ENCODE data around the gene MYADM. TPM values are rescaled to one million over a fixed set of nuclear protein-coding genes. Genes with fewer than 3 reads are reported as not detected.

MYADM gene
- total and polyA plus RNA-seq, 2 of the 13 experiments (the other 11 are each of a cell fraction or from before 2014, with no cell fraction given) = 19.9 to 38.1 TPM

- 33% methylated on average over 11 of the region's 11 CpGs for WGBS (ENCODE audit: low lambda C conversion rate)
- no peak overlapping the region for H3K4me3 ChIP-seq (replicated peaks in 1 of 3; ENCODE audit: insufficient read depth in 1 of 3, low read depth in 2 of 3, low read length in 3 of 3)
- H4K20me1 ChIP-seq (ENCODE audit: insufficient read depth, low read length) = no peaks in the 10 kb centered on the region
- in situ Hi-C loops (cut with HindIII; ENCODE audit: extremely low pct_ligation_motif_present, low pct_unique_long_range_greater_than_20kb) (loop anchor here (5.0 kb wide), 1 partner anchor 41 kb away; no protein-coding TSS in a partner anchor), intact Hi-C loops (cut with micrococcal nuclease; ENCODE audit: unreplicated experiment) (loop anchor here (2.0 kb wide), 1 partner anchor 41 kb away; no protein-coding TSS in a partner anchor)
- H3K9ac ChIP-seq (ENCODE audit: insufficient read depth, low read depth, low read length) = no peak overlapping the region
- no peak overlapping the region for H2AFZ ChIP-seq (ENCODE audit: low read length)
- no peaks in the 10 kb centered on the region for H3K9me3 ChIP-seq (ENCODE audit: low read length)
- ATAC-seq (no peak), DNase-seq (ENCODE audit: low spot score) (no peak), FAIRE-seq (no peak)
- ChIA-PET CTCF (ENCODE audit: low intra/inter-chr PET ratio, low total read pairs) (interaction anchor here (3.7 kb wide), 1 partner anchor 42 kb away, joined by 34 read pairs; no protein-coding TSS in a partner anchor), POLR2A (no interaction called here)
- peaks cover 0 to 38% of the 10 kb centered on the region in 2 experiments; a peak in 3 of 5 replicates for H3K27me3 ChIP-seq (ENCODE audit: control insufficient read depth in 1 of 2, insufficient read depth in 2 of 2, low read length in 2 of 2)
- H3K36me3 ChIP-seq (replicated peaks in 1 of 2; ENCODE audit: control insufficient read depth in 1 of 2, insufficient read depth in 2 of 2, low read length in 2 of 2) = no peaks in the 10 kb centered on the region
- peaks cover 29% of the 10 kb centered on the region for H3K4me1 ChIP-seq (ENCODE audit: insufficient read depth, low read length)
- TF ChIP-seq ZNF367 (CRISPR knock-in tag; IDR thresholded peaks at IDR 0.05; ENCODE audit: borderline replicate concordance) (no peak), ATF5 (CRISPR knock-in tag; IDR thresholded peaks at IDR 0.05; ENCODE audit: low read depth) (no peak), EZH2 (conservative IDR thresholded peaks at IDR 0.05; ENCODE audit: low read depth, low read length) (0 out of 2 replicates have a peak, but pooled peaks have one; percentile 39)
- TF ChIP-seq, protein P1, sequence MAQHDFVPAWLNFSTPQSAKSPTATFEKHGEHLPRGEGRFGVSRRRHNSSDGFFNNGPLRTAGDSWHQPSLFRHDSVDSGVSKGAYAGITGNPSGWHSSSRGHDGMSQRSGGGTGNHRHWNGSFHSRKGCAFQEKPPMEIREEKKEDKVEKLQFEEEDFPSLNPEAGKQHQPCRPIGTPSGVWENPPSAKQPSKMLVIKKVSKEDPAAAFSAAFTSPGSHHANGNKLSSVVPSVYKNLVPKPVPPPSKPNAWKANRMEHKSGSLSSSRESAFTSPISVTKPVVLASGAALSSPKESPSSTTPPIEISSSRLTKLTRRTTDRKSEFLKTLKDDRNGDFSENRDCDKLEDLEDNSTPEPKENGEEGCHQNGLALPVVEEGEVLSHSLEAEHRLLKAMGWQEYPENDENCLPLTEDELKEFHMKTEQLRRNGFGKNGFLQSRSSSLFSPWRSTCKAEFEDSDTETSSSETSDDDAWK (CRISPR knock-in tag; IDR thresholded peaks at IDR 0.05) = no peak
- no peaks in the 10 kb centered on the region for H3K79me2 ChIP-seq (ENCODE audit: insufficient read depth, low read length)
- no peak overlapping the region for H3K4me2 ChIP-seq (ENCODE audit: low read depth, low read length)
- H3K27ac ChIP-seq (ENCODE audit: extremely low read length, insufficient read depth, low read length) = no peak overlapping the region
- BruUV-seq (replicated peaks) = no TSS peak
Observed at GRCh38 chr19:53883741-53884140, 16.1 kb downstream of the MYADM start.

DNA sequence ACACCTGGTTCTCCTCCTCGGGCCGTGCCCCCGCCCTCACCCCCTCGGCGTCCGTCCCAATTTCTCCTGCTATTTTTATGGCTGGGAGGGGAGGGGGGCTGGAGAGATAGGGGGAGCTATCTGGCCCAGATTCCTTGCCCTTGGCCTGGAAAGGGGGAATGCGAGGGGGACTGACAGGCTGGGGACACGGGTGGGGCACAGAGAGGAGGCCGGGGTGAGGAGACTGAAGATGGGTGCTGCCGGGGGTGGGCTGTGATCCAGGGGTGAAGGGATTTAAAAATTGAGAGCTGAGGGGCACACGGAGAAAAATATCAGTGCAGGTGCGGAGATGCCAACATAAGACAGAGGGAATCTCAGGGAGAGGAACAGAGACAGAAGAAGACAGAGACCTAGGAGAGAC lies 16.6 kb downstream of the MYADM start:
- no peaks in the 10 kb centered on the region for H3K9me3 ChIP-seq (ENCODE audit: low read length)
- 9% methylated on average over 12 of the region's 12 CpGs for WGBS (ENCODE audit: low lambda C conversion rate)
- FAIRE-seq (no peak), DNase-seq (ENCODE audit: low spot score) (no peak), ATAC-seq (no peak)
- H3K4me3 ChIP-seq (replicated peaks in 1 of 3; ENCODE audit: insufficient read depth in 1 of 3, low read depth in 2 of 3, low read length in 3 of 3) = no peak overlapping the region
- H3K4me2 ChIP-seq (ENCODE audit: low read depth, low read length) = no peak overlapping the region
- no peak overlapping the region for H3K9ac ChIP-seq (ENCODE audit: insufficient read depth, low read depth, low read length)
- H3K79me2 ChIP-seq (ENCODE audit: insufficient read depth, low read length) = no peaks in the 10 kb centered on the region
- in situ Hi-C loops (cut with HindIII; ENCODE audit: extremely low pct_ligation_motif_present, low pct_unique_long_range_greater_than_20kb) (loop anchor here (5.0 kb wide), 1 partner anchor 42 kb away; no protein-coding TSS in a partner anchor), intact Hi-C loops (cut with micrococcal nuclease; ENCODE audit: unreplicated experiment) (no loop called here)
- no peak overlapping the region for H2AFZ ChIP-seq (ENCODE audit: low read length)
- peaks cover 0 to 38% of the 10 kb centered on the region in 2 experiments; a peak in 4 of 5 replicates for H3K27me3 ChIP-seq (ENCODE audit: control insufficient read depth in 1 of 2, insufficient read depth in 2 of 2, low read length in 2 of 2)
- H3K27ac ChIP-seq (ENCODE audit: extremely low read length, insufficient read depth, low read length) = no peak overlapping the region
- H3K36me3 ChIP-seq (replicated peaks in 1 of 2; ENCODE audit: control insufficient read depth in 1 of 2, insufficient read depth in 2 of 2, low read length in 2 of 2) = no peaks in the 10 kb centered on the region
- CTCF ChIA-PET (ENCODE audit: low intra/inter-chr PET ratio, low total read pairs) = no interaction called here
- BruUV-seq (replicated peaks) = no TSS peak
- POLR2A ChIA-PET = no interaction called here
- H3K4me1 ChIP-seq (ENCODE audit: insufficient read depth, low read length) = peaks cover 25% of the 10 kb centered on the region
- no peaks in the 10 kb centered on the region for H4K20me1 ChIP-seq (ENCODE audit: insufficient read depth, low read length)
- TF ChIP-seq MED13 (CRISPR knock-in tag; IDR thresholded peaks at IDR 0.05) (no peak), ZNF709 (CRISPR knock-in tag; IDR thresholded peaks at IDR 0.05) (no peak), ZNF24 (IDR thresholded peaks at IDR 0.05) (no peak), RERE (CRISPR knock-in tag; IDR thresholded peaks at IDR 0.05; ENCODE audit: low read depth) (no peak)

Measured in HepG2 (cell line).